NCI-H69 (cell line): ENCODE data around the gene CD200R1L.

Source experiments
- DNase-seq: peaks from one replicate; lab custom pipeline; 2025; lab: John Stamatoyannopoulos, UW

The CD200R1L gene

DNA sequence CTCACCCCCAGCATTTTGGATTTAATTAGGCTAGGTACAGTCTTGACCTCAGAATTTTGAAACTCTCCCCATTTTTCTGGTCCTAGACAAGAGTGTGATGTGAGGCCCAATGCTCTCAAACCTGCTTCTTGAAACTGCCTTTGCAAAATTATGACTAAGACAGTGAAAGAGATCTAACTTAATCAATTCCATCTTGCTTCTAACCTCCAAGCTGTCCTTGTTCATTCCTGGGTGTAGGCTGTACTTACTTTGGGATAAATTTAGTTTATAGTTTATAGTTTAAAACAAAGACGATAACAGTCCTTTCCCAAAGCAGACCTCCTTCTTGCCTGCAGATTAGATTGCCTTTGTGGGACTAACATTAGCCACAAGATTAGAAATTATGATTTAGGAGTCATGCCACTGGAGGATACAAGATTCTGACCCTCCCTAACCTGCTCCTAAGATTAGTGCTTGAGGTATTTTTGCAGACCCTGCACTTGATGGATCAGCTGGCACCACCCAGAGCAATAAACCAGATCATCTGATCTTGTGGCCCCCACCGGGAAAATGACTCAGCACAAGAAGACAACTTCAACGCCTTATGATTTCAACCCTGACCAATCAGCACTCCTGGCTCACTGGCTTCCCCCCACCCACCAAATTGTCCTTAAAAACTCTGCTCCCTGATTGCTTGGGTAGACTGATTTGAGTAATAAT lies 59.6 kb downstream of the CD200R1L start:
- no peak for DNase-seq

DNA sequence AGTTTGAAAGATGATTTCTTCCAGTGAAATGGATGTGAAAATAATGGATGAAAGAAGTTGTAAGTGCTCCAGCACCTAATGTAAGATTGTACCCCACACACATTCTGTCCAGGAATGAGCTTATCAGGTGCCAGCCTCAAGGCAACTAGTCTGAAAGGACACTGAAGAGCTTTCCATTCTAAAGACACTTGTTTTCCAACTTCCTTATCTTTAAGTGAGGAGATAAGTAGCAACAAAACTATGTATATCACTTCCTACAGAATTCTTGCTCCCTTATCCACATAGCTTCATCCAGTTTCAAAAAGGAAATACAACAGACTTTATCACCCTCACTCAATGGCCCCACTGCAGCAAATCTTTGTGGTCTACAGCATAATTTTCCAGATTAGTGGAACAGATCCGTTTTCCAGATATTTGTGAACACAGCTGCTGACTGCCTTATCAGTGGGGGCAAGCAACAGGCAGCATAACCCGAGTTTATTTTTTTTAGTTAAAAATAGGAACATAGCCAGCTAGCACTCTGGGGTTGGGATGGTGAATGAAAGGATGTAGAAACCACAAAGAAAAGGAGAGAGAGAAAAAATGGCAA lies 60.6 kb downstream of the CD200R1L start:
- no peak for DNase-seq

DNA sequence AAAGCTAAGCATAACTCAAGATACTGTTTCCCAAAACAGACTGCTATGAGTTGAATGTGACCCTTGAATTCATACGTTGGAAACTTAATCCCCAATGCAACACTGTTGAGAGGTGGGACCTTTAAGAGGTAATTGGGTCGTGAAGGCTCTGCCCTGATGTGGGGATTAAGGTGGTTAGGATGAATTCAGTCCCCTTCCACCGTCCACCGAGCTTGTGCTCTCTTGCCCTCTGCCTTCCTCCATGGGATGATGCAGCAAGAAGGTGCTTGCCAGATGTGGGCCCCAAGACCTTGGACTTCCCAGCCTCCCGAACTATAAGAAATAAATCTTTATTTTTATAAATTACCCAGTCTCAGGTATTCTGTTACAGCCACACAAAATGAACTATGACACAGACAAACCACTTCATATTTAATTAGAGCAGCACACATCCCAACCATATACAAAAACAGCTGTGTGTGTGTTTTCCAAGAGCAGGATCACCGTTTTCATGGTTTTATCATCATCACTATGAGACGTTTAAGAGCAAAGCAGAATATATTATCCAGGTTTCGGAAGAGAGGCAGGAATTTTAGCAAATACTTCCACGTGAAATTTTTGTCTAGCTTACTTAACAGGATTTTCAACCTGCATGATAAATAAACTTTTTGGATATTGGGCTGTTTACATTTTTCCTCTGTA lies 61.2 kb downstream of the CD200R1L start:
- DNase-seq: no peak

DNA sequence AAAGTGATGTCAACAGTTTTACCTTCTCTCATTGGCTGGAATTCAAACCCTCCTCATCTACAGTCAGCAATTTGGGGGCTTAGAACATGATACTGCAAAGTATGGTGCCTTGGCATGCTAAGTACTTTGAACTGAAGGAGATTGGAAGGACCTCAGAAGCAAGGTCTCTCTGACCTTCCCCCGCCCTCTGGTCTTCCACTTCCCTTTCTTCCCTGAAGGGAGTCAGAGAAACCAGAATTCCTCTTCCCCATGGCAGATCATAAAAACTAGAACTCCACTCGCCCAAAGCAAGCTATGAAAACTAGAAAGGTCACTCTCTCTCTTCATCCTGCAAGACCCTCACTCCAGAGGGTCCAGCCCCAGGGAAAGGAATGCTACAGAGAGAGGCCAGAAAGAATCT lies 64.2 kb downstream of the CD200R1L start:
- DNase-seq: no peak

DNA sequence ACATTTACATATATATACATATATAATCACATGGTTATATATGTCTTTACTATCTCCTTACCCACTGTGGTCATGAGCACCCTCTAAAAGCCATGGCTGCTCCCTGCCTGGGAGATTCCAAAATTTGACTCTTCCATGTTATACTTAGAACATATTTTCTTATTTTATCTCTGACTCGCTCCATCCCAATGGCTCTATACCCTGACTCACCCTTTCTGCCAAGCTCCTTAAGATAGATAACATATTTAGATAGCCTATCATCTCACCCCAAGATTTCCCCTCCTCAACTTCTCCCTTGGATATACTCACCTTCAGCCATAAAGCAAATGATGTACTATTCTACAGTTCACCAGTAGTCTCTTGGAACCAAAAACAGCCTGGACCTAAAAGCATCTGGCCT lies 65.1 kb downstream of the CD200R1L start:
- DNase-seq: no peak

DNA sequence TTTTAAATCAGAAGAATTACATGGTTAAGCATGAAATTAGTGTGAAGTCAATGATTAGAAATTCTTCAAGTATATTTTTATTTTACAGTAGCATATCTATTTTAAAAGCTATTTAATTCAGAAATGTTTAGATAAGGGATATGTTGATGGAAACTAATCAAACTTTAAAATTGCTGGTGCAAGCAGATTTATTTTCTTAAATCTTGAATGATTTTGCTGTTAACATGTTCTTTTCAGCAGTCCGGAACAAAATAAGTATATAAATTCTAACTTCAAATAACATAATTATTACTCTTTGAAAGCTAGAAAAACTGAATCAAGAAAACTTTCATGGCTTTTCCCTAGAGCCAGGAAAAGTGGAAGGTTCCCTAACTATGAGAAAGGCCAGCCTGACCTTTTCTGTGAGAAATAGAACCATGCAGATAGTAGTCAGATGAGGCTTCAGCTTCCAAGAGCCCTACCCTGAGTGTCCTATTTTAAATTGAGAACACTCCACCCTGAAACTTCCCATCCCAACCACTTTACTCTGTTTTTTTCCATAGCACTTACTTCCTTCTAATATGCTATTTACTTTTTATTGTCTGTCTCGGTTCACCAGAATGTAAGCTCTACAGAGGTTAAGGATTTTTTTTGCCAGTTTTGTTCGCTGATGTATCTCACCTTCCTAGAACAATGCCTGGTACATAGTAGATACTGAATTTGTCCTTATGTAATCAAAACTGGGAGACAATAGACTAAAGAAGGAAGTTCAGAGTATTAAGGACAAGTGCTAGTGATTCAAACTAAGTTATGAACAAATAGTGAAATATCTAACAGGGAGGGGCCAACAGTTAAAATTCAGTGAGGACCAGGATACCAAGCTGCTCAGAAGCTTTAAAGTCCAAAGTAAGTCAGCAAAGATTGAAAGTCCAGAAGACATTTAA lies 66.8 kb downstream of the CD200R1L start:
- DNase-seq: no peak

DNA sequence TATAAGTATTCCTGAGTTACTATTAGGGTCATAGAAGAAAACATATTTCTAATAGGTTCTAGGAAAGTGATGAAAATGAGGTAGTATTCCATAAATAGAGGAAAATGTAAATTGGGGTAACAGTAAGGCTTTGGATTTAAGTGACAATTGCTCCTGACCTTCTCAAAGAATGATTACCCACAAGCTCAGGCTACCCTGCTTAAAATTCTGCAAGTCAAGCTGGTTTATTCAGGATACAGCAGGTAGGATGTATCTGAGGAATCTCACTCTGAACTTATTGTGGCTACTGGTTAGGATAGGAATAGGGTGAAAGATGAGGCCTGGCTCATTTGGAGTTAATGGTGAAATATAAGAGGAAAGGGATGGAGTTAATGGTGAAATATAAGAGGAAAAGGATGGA lies 67.7 kb downstream of the CD200R1L start:
- DNase-seq: no peak

DNA sequence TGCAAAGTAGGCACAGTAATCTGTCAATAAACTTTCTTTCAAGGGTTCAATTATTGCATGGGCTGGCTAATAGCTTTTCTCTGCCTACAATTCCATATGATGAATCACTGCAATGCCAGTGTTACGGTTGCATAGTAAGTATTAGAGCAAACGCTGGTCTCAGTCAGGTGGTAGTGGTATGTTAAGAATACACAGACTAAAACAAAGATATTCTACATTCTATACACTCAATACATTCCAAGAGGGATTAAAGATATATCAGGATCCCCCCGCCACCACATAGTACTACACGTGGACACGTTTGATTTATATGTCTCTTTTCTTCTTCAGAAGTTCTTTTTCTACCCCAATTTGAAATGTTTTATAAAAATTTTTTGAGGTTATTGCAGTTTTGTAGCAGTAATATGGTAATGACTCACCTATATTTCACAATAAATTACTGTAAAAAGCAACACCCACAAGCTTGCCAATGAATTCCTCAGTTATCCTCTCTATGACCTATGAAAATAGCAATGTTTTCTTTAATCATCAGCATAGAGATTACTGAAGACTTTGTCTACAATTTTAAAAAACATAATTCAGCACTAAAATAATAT lies 68.2 kb downstream of the CD200R1L start:
- DNase-seq: no peak

DNA sequence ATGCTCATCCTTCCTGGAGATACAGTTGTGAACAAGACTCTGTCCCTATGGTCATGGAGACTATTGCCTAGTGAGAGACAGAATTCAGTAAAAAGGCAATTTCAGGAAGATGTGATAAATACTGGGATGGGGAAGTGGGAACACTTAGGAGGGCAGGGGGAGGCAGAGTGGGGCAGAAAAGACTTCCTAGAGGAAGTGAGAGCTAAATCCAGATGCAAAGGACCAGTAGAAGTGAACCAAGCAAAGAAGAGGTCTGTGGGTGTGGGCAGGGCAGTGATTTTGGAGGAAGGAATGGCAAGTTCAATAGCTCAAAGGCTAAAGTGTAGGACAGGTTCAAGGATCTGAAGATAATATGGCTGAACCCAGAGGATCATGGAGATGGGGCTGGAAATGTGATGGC lies 68.9 kb downstream of the CD200R1L start:
- no peak for DNase-seq

DNA sequence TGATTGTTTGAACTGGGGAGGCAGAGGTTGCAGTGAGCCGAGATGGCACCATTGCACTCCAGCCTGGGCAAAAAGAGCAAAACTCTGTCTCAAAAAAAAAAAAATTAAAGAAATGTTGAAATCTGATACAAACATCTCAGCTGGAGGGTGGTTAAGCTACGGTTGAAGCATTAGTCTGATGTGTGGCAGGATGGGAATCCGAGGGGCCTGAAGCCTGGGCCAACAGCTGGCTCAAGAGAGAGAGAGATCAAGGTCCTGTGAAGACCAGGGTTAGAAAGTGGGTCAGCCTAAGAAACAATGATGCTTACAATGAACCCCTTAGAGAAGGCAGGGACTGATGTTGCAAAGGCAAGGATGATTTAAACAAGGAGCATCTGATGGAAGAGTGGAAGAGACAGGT lies 69.8 kb downstream of the CD200R1L start:
- no peak for DNase-seq

DNA sequence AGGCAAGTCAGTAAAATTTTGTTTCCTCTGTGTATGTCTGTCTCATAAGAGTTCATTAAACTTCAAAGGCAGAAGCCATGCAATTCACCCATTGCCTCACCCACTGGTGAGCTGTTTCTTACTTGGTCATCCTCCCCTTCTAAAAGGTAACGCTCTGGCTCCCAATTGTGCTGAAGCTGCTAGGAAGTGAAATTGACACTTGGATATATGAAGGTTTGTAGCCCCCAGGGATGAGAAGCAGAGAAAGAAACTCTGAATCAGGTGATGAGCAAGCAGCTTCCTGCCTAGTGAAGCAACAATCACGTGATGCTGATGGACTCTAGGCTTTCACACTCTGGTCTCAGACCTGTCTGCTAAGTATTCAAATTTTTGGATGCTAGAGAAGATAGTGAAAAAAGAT lies 70.7 kb downstream of the CD200R1L start:
- no peak for DNase-seq

DNA sequence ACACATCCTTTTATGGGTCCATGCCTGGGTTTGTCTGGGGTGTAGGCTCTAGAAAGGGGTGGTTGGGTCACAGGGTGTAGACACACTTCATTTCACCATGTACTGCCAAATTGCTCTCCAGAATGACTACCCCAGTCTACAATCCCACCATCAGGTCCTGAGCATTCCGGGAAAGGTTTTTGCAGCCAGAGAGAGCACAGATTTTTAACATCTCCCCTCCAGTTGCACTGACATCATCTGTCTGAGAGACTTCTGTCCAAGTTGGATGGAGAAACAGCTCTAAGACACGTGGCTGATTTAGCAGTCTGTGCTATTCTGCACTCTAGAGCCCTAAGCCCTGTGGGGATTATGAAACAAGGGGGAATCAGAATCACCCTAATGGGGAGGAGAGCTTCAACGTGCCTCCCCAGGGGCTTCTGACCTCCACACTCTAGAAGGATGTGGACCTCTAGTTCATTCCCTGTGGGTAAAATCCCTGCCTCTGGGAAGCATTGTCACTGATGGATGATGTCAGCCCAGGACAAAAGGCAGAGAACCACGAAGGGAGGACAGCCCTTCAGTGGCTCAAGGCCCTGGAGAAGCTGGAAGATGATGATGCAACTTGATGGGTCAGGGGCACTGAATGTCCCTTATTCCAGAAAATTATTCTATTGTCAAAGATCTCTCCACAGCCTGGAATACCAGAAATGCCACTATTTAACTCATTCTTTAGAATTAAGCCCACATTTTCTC lies 71.5 kb downstream of the CD200R1L start:
- no peak for DNase-seq

DNA sequence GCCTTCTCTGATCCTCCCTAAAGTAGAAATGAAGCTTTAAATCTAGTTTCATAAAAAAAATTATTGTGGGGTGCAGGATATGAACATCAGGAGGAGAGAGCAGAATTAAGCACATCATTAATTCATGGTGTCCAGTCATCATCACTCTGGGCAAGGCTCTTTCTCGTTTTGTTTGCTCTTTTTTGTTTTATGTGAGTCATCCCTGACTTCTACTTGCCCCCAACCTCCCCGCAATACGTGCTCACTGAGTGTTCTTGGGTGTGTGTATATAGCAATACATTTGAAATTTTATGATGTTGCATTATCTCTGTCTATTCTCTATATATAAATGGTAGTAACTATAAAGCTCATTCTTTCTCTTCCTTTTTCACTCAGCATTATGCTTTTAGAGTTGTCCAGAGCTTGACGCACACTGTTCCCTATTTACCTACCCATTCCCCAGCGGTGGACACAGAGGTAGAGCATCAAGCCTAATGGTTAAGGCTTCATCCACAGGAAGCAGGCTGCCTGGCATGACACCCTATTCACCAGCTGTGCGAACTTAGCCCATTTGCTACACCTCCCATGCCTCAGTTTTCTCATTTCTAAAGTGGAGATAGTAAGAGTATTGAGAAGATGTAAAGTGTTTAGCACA lies 72.3 kb downstream of the CD200R1L start:
- DNase-seq: peak; percentile 18

DNA sequence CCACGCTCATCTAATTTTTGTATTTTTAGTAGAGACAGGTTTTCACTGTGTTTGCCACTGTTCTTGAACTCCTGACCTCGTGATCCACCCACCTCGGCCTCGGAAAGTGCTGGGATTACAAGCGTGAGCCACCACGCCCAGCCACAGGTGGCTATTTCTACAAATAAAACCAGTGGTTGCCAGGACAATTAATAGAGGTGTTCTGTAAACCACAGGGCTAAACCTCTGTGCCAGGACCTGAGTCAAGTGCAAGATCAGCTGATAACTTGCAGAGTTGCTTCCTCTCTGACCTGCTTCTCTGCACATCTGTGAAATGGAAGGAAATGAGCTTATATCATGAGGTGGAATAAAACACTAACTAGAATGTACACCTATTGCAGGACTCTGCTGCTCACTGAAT lies 72.8 kb downstream of the CD200R1L start:
- peak; percentile 79 for DNase-seq

DNA sequence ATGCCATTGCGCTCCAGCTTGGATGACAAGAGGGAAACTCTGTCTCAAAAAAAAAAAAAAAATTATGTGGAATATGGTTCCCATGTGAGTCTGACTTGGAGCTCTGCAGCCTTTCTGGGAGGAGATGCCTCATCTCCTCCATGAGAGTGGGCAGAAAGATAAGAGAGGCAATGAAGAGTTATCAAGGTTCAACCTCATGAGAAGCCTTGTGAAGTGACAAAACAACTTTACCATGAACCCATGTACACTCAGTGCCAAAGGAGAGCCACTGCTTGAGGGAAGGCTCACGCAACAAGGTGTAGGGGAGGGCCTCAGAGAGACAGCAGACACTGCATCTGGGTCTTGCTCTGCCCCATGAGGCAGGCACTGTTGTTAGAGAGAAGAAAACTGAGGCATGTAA lies 75.7 kb downstream of the CD200R1L start:
- no peak for DNase-seq

DNA sequence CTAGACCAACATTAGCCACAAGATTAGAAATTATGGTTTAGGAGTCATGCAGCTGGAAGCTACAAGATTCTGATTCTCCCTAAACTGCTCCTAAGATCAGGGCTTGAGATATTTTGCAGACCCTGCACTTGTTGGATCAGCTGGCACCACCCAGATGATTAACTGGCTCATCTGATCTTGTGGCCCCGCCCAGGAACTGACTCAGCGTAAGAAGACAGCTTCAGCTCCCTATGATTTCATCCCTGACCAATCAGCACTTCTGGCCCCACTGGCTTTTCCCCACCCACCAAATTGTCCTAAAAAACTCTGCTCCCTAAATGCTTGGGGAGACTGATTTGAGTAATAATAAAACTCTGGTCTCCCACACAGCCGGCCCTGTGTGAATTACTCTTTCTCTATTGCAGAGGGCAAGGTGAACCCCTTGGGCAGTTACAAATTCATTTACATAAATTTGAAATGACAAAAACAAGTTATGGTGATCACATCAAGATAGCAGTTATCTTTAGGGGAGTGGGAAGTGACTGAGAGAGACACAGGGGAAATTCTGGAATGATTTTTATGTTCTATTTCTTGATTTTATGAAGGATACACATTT lies 76.5 kb downstream of the CD200R1L start:
- peak; percentile 24 for DNase-seq

DNA sequence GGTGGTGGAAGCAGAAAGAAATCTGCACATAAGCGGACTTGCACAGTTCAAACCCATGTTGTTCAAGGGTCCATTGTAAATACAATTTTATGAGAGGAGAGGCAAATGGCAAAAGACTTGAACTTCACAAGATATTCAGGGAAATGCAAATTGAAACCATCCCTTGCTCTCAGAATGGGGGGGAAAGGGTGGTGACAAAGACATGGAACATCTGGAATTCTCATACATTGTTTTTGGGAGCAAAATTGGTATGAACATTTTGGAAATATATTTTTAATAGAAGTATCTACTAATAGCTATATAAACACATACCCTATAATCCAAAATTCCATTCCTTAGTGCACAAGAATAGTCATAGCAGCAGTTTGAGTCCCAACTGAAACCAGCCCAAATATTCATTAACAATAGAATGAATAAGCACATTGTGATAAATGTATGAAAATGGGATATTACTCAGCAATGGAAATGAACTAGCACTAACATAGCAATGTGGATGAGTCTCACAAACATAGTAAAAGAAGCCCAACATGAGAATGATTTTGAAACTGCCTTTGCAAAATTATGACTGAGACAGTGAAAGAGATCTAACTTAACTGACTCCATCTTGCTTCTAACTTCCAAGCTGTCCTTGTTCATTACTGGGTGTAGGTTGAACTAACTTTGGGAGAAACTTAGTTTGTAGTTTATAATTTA lies 77.2 kb downstream of the CD200R1L start:
- DNase-seq: no peak

DNA sequence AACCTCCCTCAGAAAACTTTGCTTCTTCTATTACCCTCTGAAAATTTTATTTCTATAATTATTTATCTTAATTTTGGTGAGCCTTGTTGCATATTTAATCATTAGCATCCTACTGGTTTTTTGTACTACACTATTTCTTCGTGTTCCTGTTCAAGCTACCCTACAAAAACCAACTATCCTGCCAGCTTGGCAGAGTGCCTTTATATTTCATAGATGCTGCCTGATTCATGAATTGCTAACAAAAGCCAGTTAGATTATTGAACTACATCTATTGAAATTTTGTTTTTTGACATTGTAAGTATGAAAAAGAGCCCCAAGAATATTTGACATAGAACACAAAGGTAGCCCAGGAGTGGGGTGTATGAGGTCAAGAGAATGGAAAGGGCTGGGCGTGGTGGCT lies 78.9 kb downstream of the CD200R1L start:
- no peak for DNase-seq

DNA sequence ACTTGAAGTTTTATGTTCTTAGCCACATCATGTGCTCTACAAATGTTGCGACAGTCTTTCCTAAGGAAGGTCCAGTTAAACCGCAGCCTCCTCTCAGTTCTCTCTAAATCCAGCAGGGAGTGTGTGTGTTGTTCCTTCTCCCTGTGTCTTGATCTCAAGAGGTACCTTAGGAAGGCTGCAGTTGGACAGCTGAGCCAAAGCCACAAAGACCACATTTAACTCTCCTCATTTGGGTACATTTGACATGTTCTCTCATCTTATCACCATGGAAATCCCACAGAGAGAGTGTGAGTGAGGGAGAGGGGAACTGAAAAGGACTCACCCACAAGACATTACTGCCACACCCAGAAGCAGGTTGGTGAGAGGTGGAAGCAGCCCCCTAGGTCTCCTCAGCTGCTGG lies 79.5 kb downstream of the CD200R1L start:
- DNase-seq: no peak
